Measurements from ENCODE around the gene STUB1.
A peak's percentile ranks its signal among the peaks of the same experiment; 100 is the strongest.

The STUB1 gene

GRCh38 chr16:714558-715476, 34.6 kb downstream of the STUB1 start, which contains the start of gene METRN:
METRN (plus strand) TSS chr16:715118; CDS start chr16:715290, 172 bp downstream.
- peak; percentile 92 for DNase-seq

GRCh38 chr16:715477-716199, 35.4 kb downstream of the STUB1 start:
- DNase-seq, result no peak

GRCh38 chr16:716200-716568, 36.0 kb downstream of the STUB1 start:
- no peak for DNase-seq

DNA sequence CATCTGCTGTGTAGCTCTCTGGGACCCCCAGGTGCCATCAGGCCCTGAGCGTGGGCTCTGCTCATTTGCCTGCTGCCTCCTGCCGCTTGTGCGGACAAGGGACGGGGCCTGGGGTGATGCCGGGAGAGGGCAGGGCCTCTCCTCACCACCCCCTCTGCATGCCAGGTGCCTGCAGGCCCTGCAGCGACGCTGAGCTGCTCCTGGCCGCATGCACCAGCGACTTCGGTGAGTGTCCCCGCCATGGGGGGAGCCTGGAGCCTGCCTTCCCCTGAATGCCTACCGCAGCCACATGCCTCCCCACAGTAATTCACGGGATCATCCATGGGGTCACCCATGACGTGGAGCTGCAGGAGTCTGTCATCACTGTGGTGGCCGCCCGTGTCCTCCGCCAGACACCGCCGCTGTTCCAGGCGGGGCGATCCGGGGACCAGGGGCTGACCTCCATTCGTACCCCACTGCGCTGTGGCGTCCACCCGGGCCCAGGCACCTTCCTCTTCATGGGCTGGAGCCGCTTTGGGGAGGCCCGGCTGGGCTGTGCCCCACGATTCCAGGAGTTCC, 36.6 kb downstream of the STUB1 start:
- no peak for DNase-seq

- DNase-seq, result no peak
Observed at GRCh38 chr16:717450-718245, 37.4 kb downstream of the STUB1 start.

GRCh38 chr16:718389-718788, 38.2 kb downstream of the STUB1 start:
- DNase-seq, result no peak

- no peak for DNase-seq
Observed at GRCh38 chr16:718922-719321, 38.7 kb downstream of the STUB1 start.

- DNase-seq, result no peak
Observed at GRCh38 chr16:719815-720446, 39.7 kb downstream of the STUB1 start.

- DNase-seq, result peak; percentile 86
Observed at GRCh38 chr16:720447-720989, 40.3 kb downstream of the STUB1 start.

- DNase-seq, result peak; percentile 80
Observed at GRCh38 chr16:720990-721764, 41.0 kb downstream of the STUB1 start, which contains the start of gene ANTKMT. ANTKMT (plus strand) TSS chr16:721146; CDS start chr16:721275, 129 bp downstream.

GRCh38 chr16:721765-722540, 41.7 kb downstream of the STUB1 start:
- DNase-seq, result peak; percentile 43

- peak; percentile 35 for DNase-seq
Observed at GRCh38 chr16:722835-723633, 42.8 kb downstream of the STUB1 start.

DNA sequence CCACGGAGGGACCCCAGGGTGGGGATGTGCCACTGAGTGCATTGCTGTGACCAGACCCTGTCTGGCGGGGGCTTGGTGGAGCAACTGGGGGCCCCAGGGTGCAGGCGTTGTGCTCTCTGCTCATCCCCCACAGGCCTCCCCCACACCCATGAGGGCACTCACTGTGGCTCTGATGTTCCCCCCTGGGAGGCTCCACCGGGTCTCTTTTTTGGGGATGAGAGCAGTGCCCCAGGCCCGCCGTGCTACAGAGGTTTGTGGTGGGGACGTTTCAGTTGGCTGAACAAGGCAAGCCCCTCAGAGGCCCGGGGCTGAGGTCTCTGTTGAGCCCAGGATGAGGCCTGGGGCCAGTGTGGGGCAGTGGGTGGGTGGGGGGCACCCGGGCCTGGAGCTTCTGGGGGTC, 43.5 kb downstream of the STUB1 start:
- no peak for DNase-seq

- DNase-seq, result no peak
Observed at GRCh38 chr16:724188-725040, 44.2 kb downstream of the STUB1 start.

- no peak for DNase-seq
Observed at GRCh38 chr16:725041-725376, 44.8 kb downstream of the STUB1 start.

- DNase-seq, result peak; percentile 36
Observed at GRCh38 chr16:725463-726187, 45.4 kb downstream of the STUB1 start.

GRCh38 chr16:726188-726437, 45.9 kb downstream of the STUB1 start:
- DNase-seq, result no peak

All from left hindlimb (tissue), 1 donor.